BLaER1 treated with 17β-estradiol and CSF1 and Interleukin-3, amounts not matched to agents 10 nM and 100 nM (cell line): ENCODE measurements around the gene APOE.

Source experiments
- H3K27ac ChIP-seq, 11 experiments: shearing (Covaris generic); formaldehyde crosslinking; 2 replicates each; pipeline ENCODE4 v1.8.1; 2022
- H3K27me3 ChIP-seq, 11 experiments: shearing (Covaris generic); formaldehyde crosslinking; 2 replicates each; pipeline ENCODE4 v1.8.1; 2022
- H3K36me3 ChIP-seq, 11 experiments: shearing (Covaris generic); formaldehyde crosslinking; 2 replicates each; pipeline ENCODE4 v1.8.1; 2022
- H3K4me1 ChIP-seq, 10 experiments: shearing (Covaris generic); formaldehyde crosslinking; 2 replicates each; pipeline ENCODE4 v1.8.1; 2022
- H3K4me2 ChIP-seq, 11 experiments: shearing (Covaris generic); formaldehyde crosslinking; 2 replicates each; pipeline ENCODE4 v1.8.1; 2022
- H3K4me3 ChIP-seq, 10 experiments: shearing (Covaris generic); formaldehyde crosslinking; 2 replicates each; pipeline ENCODE4 v1.8.1; 2022
- H3K9ac ChIP-seq, 11 experiments: shearing (Covaris generic); formaldehyde crosslinking; 2 replicates each; pipeline ENCODE4 v1.8.1; 2022
- H3K9me3 ChIP-seq, 11 experiments: shearing (Covaris generic); formaldehyde crosslinking; replicated peaks in 1 of 11; 2 replicates each; pipeline ENCODE4 v1.8.1; 2022
- H4K20me1 ChIP-seq, 11 experiments: shearing (Covaris generic); formaldehyde crosslinking; 2 replicates each; pipeline ENCODE4 v1.8.1; 2022
- Cebpa-rat ChIP-seq, 11 experiments: shearing (Covaris generic); IDR thresholded peaks; 2 replicates each; pipeline ENCODE4 v1.8.1; 2022

APOE gene

DNA sequence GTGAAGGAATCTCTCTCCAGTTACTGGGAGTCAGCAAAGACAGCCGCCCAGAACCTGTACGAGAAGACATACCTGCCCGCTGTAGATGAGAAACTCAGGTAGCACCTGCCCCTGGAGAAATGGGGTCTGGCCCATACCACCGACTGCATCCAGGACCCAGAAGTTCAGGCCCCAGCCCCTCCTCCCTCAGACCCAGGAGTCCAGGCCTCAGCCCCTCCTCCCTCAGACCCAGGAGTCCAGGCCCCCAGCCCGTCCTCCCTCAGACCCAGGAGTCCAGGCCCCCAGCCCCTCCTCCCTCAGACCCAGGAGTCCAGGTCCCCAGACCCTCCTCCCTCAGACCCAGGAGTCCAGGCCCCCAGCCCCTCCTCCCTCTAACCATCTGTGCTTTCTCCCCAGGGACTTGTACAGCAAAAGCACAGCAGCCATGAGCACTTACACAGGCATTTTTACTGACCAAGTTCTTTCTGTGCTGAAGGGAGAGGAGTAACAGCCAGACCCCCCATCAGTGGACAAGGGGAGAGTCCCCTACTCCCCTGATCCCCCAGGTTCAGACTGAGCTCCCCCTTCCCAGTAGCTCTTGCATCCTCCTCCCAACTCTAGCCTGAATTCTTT is 43.3 kb downstream of the APOE start:
- Histone ChIP-seq H3K4me2 (peak overlapping the region; percentile 37 to 67 (median 52); a peak in 21 of 22 replicates), H3K36me3 (peaks cover 0 to 15% (median 13%) of the 10 kb centered on the region in 11 experiments; a peak in 7 of 22 replicates)

DNA sequence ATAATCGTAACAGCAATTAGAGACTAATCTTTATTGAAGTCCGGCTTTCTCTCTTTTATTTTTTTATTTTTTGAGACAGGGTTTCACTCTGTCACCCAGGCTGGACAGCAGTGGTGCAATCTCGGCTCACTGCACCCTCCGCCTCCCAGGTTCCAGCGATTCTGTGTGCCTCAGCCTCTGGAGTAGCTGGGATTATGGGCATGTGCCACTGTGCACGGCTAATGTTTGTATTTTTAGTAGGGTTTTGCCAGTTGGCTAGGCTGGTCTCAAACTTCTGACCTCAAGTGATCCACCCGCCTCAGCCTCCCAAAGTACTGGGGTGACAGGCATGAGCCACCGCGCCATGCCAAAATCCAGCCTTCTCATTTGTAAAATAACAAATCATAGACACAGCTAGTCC is 44.0 kb downstream of the APOE start:
- Histone ChIP-seq H3K9ac (peak overlapping the region; percentile 11 to 72 (median 58); a peak in 17 of 22 replicates), H4K20me1 (no peaks in the 10 kb centered on the region), H3K27ac (peak overlapping the region in 7 of 11 experiments; percentile 5 to 53 (median 35); a peak in 9 of 22 replicates), H3K4me1 (peaks cover 26 to 68% (median 44%) of the 10 kb centered on the region in 10 experiments), H3K27me3 (no peaks in the 10 kb centered on the region), H3K36me3 (peaks cover 0 to 15% (median 13%) of the 10 kb centered on the region in 11 experiments; a peak in 7 of 22 replicates), H3K4me3 (no peak overlapping the region), H3K9me3 (no peaks in the 10 kb centered on the region), H3K4me2 (peak overlapping the region in 10 of 11 experiments; percentile 14 to 67 (median 50); a peak in 15 of 22 replicates)
- no peak for TF ChIP-seq Cebpa-rat (IDR thresholded peaks at IDR 0.05)

More for the DNA sequence above, 43.3 kb downstream of the APOE start:
- Histone ChIP-seq H3K27ac (peak overlapping the region in 7 of 11 experiments; percentile 5 to 53 (median 35); a peak in 10 of 22 replicates), H4K20me1 (no peaks in the 10 kb centered on the region), H3K4me1 (peaks cover 25 to 70% (median 46%) of the 10 kb centered on the region in 10 experiments), H3K27me3 (no peaks in the 10 kb centered on the region), H3K4me3 (no peak overlapping the region), H3K9ac (peak overlapping the region; percentile 11 to 72 (median 58); a peak in 20 of 22 replicates), H3K9me3 (no peaks in the 10 kb centered on the region)
- no peak for TF ChIP-seq Cebpa-rat (IDR thresholded peaks at IDR 0.05)

DNA sequence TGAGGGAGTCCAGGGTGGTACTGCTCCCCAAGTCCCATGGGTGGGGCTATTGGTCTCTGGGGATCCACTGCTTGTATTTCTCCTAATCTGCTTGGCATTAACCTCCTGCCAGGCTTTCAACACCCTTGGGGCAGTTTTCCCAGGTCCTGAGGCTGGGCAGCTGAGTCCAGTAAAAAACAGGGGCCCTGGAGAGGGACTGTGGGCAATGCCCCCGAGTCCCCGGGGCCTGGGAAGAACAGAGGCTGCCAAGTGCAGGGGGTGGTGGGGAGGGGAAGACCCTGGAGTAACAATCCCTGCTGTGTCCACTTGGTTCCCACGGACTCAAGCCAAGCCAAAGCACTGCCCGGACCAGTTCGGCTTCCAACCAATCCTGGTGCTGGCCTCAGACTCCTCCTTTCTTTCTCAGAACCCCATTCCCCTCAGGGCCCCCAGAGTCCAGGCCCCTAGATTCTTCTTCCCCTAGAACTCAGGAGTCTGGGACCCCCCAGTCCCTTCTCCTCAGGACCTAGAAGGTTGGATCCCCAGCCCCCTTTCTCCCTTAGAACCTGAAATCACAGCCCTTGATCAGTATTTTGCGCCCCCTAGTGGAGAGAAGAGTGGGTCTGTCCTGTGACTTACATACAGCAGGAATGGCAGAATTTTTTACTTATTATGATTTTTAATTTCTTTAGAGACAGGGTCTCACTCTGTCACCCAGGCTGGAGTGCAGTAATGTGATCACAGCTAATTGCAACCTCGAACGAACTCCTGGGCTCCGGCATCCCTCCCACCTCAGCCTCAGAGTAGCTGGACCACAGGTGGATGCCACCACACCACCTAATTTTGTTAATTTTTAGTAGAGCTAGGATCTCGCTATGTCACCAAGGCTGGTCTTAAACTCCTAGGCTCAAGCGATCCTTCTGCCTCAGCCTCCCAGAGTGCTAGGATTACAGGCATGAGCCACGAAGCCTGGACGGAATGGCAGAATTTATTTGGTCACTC is 45.9 kb downstream of the APOE start:
- no peak overlapping the region for H3K4me3 ChIP-seq
- H3K4me2 ChIP-seq, result peak overlapping the region in 1 of 11 experiments; percentile 7; a peak in 1 of 22 replicates
- H3K36me3 ChIP-seq, result peaks cover 0 to 15% (median 13%) of the 10 kb centered on the region in 11 experiments; a peak in 7 of 22 replicates
- H3K9me3 ChIP-seq, result no peaks in the 10 kb centered on the region
- TF ChIP-seq Cebpa-rat (IDR thresholded peaks at IDR 0.05), result no peak
- H3K4me1 ChIP-seq, result peaks cover 35 to 58% (median 43%) of the 10 kb centered on the region in 10 experiments
- H3K27me3 ChIP-seq, result no peaks in the 10 kb centered on the region
- H3K27ac ChIP-seq, result peak overlapping the region in 8 of 11 experiments; percentile 4 to 47 (median 36); a peak in 9 of 22 replicates
- peak overlapping the region; percentile 3 to 54 (median 37); a peak in 16 of 22 replicates for H3K9ac ChIP-seq
- peaks cover 7 to 12% (median 11%) of the 10 kb centered on the region in 11 experiments; a peak in 19 of 22 replicates for H4K20me1 ChIP-seq

DNA sequence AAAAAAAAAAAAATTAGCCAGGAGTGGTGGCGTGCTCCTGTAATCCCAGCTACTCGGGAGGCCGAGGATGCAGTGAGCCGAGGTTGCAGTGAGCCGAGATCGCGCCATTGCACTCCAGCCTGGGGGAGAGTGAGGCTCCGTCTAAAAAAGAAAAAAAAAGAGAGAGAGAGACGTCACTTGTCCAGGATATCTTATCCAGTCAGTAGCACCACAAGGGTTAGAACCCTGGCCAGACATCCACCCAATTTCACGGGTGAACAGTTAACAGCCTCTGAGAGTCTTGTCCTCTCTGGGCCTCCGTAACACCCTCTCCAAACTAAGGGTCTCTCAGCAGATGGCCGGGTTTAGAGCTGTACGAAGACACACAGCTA is 48.7 kb downstream of the APOE start:
- Histone ChIP-seq H3K9ac (peak overlapping the region; percentile 90 to 99 (median 96)), H3K9me3 (no peaks in the 10 kb centered on the region), H4K20me1 (peaks cover 35 to 40% (median 39%) of the 10 kb centered on the region in 11 experiments; a peak in 21 of 22 replicates), H3K36me3 (peaks cover 0 to 33% (median 17%) of the 10 kb centered on the region in 11 experiments; a peak in 14 of 22 replicates), H3K27me3 (no peaks in the 10 kb centered on the region), H3K4me2 (peak overlapping the region; percentile 75 to 92 (median 86)), H3K4me3 (peak overlapping the region; percentile 89 to 99 (median 97)), H3K27ac (peak overlapping the region; percentile 84 to 99 (median 94)), H3K4me1 (peaks cover 44 to 63% (median 53%) of the 10 kb centered on the region in 10 experiments)
- TF ChIP-seq Cebpa-rat (IDR thresholded peaks at IDR 0.05), result no peak

DNA sequence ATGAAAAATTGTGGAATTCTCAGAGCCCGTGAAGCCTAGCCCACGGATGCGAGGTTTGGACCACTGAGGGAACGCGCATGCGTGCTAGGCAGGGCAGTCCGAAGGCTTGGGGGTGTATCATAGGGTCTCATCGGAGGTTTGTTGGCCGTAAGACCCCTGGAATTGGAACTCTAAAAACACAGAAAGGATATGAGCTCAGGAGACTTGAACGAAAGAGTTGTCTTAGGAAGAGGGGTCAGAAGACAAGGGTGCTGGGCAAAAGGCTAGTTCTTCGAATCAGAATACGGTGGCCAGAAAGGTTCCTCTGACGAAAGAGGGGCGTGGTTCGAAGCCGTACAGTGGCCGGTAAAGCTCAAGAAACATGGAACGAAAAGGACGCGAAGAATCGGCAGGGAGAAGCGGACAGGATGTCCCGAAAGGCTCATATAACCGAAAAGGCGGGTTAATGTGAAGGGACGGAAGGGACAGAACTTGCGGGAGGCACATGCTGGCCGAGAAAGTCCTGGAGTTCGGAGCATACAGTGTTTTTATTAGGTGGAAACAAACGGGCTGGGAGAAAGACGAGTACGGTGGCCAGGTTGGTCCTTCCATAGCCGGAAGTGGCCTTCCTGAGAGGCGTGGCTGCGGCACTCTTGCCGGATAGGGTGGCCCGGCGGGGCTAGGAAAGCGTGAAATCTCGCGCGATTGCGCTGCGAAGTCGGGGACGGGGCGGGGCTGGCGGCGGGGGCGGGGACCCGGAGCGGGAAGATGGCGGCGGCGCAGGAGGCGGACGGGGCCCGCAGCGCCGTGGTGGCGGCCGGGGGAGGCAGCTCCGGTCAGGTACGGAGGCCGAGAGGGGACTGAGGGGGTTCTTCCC is 49.3 kb downstream of the APOE start, which contains the start of gene CLPTM1:
CLPTM1 (plus strand) TSS at position 732 of the 856 bp plus-strand sequence; CDS start at position 748, 16 bp downstream.
- TF ChIP-seq Cebpa-rat (IDR thresholded peaks at IDR 0.05), result no peak
- H3K36me3 ChIP-seq, result peaks cover 0 to 34% (median 19%) of the 10 kb centered on the region in 11 experiments; a peak in 17 of 22 replicates

DNA sequence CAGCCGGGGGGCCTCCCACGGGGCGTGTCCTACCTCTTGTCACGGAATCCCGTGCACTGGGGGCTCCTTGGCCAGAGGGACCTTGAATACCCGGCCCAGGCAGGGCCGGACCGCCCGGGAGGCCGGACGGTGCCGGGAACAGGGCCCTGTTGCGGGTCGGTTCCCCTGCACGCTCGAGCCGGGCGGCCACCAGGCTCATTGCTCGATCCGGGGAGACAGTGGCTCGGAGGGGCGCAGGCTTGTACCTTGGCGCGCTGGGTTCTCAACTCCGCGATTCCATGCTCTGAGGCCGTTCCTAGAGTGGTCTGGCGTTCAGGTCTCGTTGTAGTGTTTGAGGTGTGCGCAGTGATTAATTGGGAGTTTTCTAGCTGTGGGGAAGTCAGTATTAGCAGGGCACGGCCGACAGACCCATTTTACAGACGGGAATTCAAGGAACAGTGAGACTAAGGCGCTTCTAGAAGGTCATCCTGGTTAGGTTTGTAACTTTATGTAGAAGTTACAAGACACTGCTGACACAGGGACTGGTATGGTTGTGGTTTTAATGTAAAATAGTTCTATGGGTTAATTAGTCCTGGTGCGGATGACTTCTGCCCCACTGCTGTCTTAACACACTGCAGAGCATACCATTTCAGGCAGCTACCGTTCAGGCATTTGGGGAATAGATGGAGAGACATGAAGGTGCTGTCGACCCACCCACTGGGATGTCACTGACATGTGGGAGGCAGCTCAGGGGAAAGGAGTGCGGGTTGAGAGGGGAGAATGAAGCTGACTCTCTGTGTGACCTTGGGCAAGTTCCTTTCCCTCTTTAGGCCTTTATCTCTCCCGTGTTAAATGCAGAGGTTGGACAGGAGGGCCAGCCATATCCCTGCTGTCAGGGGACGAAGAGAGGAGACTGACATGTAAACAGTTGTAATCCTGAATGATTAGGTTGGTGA is 50.2 kb downstream of the APOE start:
- Histone ChIP-seq H3K9me3 (no peaks in the 10 kb centered on the region), H3K9ac (peak overlapping the region; percentile 90 to 99 (median 96))

More for the DNA sequence above, 49.3 kb downstream of the APOE start, which contains the start of gene CLPTM1:
- peaks cover 38 to 63% (median 54%) of the 10 kb centered on the region in 10 experiments for H3K4me1 ChIP-seq
- H4K20me1 ChIP-seq, result peaks cover 41 to 46% (median 45%) of the 10 kb centered on the region in 11 experiments; a peak in 21 of 22 replicates
- no peaks in the 10 kb centered on the region for H3K9me3 ChIP-seq
- H3K4me2 ChIP-seq, result peak within 1 kb of the TSS; percentile 88 to 100 (median 97)
- H3K4me3 ChIP-seq, result peak within 1 kb of the TSS; percentile 89 to 99 (median 97)
- peak within 1 kb of the TSS; percentile 90 to 99 (median 96) for H3K9ac ChIP-seq
- no peaks in the 10 kb centered on the region for H3K27me3 ChIP-seq
- H3K27ac ChIP-seq, result peak within 1 kb of the TSS; percentile 84 to 99 (median 94)

DNA sequence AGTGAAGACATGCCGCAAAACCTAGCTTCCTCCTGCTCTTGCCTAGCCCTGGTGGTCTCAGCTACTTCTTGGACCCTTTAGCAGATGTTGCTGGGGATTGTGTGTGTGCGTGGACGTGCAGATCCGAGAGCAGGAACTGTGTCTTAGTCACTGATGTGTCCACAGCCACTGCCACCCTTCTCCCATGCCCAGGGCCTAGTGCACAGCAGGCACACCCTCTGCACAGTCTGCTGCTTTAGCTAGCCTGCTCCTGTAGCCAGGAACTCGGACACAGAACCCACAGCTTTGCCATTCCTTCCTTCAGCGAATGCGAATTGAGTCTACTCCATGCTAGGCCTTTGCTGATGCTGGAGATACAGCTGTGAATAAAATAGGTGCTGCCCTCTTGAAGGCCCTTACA is 51.9 kb downstream of the APOE start:
- H4K20me1 ChIP-seq, result peaks cover 62 to 72% (median 70%) of the 10 kb centered on the region in 11 experiments
- peaks cover 54 to 69% (median 65%) of the 10 kb centered on the region in 10 experiments for H3K4me1 ChIP-seq
- H3K4me3 ChIP-seq, result peak overlapping the region in 1 of 10 experiments; percentile 99; a peak in 1 of 20 replicates
- H3K27ac ChIP-seq, result peak overlapping the region in 3 of 11 experiments; percentile 24 to 97 (median 39); a peak in 4 of 22 replicates
- peaks cover 23 to 51% (median 37%) of the 10 kb centered on the region in 11 experiments for H3K36me3 ChIP-seq
- peak overlapping the region; percentile 88 to 100 (median 97) for H3K4me2 ChIP-seq
- H3K9me3 ChIP-seq, result no peaks in the 10 kb centered on the region
- no peak for TF ChIP-seq Cebpa-rat (IDR thresholded peaks at IDR 0.05)
- H3K9ac ChIP-seq, result peak overlapping the region; percentile 90 to 99 (median 96)
- no peaks in the 10 kb centered on the region for H3K27me3 ChIP-seq

More for the DNA sequence above, 50.2 kb downstream of the APOE start:
- Histone ChIP-seq H3K4me2 (peak overlapping the region; percentile 88 to 100 (median 97)), H3K36me3 (peaks cover 7 to 34% (median 19%) of the 10 kb centered on the region in 11 experiments; a peak in 20 of 22 replicates), H3K27me3 (no peaks in the 10 kb centered on the region), H3K4me3 (peak overlapping the region; percentile 89 to 99 (median 97)), H3K27ac (peak overlapping the region; percentile 84 to 99 (median 94)), H4K20me1 (peaks cover 50 to 55% (median 54%) of the 10 kb centered on the region in 11 experiments), H3K4me1 (peaks cover 46 to 71% (median 61%) of the 10 kb centered on the region in 10 experiments)
- TF ChIP-seq Cebpa-rat (IDR thresholded peaks at IDR 0.05), result no peak
